A673 (cell line): ENCODE data around the gene LRRC41. TPM values are rescaled to one million over a fixed set of nuclear protein-coding genes. Genes with fewer than 3 reads are reported as not detected.
A peak's percentile ranks its signal among the peaks of the same experiment; 100 is the strongest.

Experiments
- Bru-seq: library from RNA; stranded (reverse); fragments of 400-500 nt; gene quantifications from one replicate; lab custom pipeline; 2021; lab: Mats Ljungman, UMichigan
- BruChase-seq, 2 experiments: library from RNA; stranded (reverse); fragments of 400-500 nt; gene quantifications; one replicate each; lab custom pipeline; 2021; lab: Mats Ljungman, UMichigan
- BruUV-seq: library from RNA; stranded (reverse); fragments of 400-500 nt; replicated peaks from 2 replicates; lab custom pipeline; 2021; lab: Mats Ljungman, UMichigan
- CTCF ChIA-PET: fragments of 300-600 bp; sonication (Branson Sonifier 250); formaldehyde crosslinking; loops from one replicate; lab custom pipeline; 2022; ENCODE audit warnings: antibody characterized with exemption; lab: Charles Lee
- POLR2A ChIA-PET: fragments of 300-600 bp; sonication (Branson Sonifier 250); formaldehyde crosslinking; loops from one replicate; lab custom pipeline; 2022; ENCODE audit warnings: antibody characterized with exemption; ENCODE audit not compliant: low non-redundant PET; lab: Charles Lee
- DNase-seq: peaks from one replicate; pipeline ENCODE4 v3.0.0-alpha.2; 2015; ENCODE audit warnings: low spot score
- H3K27ac ChIP-seq: fragments of 200-600 bp; sonication (generic); 2 replicates; pipeline ENCODE4 v1.5.1; 2016; ENCODE audit warnings: mixed run types, low read depth, mild to moderate bottlenecking, mixed read lengths, antibody characterized with exemption, low read length; ENCODE audit not compliant: poor library complexity, severe bottlenecking
- H3K27me3 ChIP-seq: fragments of 200-600 bp; sonication (generic); replicated peaks from 2 replicates; pipeline ENCODE4 v1.6.1; 2017; ENCODE audit warnings: mixed run types, low read depth, mild to moderate bottlenecking, mixed read lengths, antibody characterized with exemption, low read length; ENCODE audit not compliant: insufficient read depth, poor library complexity
- H3K36me3 ChIP-seq: fragments of 200-600 bp; sonication (generic); 2 replicates; pipeline ENCODE4 v1.6.1; 2016; ENCODE audit warnings: mixed run types, mild to moderate bottlenecking, mixed read lengths, antibody characterized with exemption, low read length; ENCODE audit not compliant: insufficient read depth, poor library complexity, severe bottlenecking
- H3K4me1 ChIP-seq: fragments of 200-600 bp; sonication (generic); 2 replicates; pipeline ENCODE4 v1.6.1; 2017; ENCODE audit warnings: mixed run types, mild to moderate bottlenecking, mixed read lengths, antibody characterized with exemption, low read length; ENCODE audit not compliant: insufficient read depth, poor library complexity, severe bottlenecking
- H3K4me3 ChIP-seq: fragments of 200-600 bp; sonication (generic); 2 replicates; pipeline ENCODE4 v1.5.1; 2016; ENCODE audit warnings: low read depth, mixed run types, mild to moderate bottlenecking, mixed read lengths, low read length; ENCODE audit not compliant: poor library complexity, severe bottlenecking
- H3K9me3 ChIP-seq: fragments of 200-600 bp; sonication (generic); 2 replicates; pipeline ENCODE4 v1.6.1; 2016; ENCODE audit warnings: mixed run types, low read depth, mild to moderate bottlenecking, mixed read lengths, antibody characterized with exemption, low read length; ENCODE audit not compliant: poor library complexity, severe bottlenecking
- CTCF ChIP-seq: fragments of 300-800, 200-600 bp; sonication (generic); conservative IDR thresholded peaks from 2 replicates; pipeline ENCODE4 v1.5.1; 2017; ENCODE audit warnings: low read depth, mild to moderate bottlenecking, antibody characterized with exemption, low read length, moderate library complexity, mixed read lengths
- EZH2 ChIP-seq: fragments of 200-600 bp; sonication (generic); IDR thresholded peaks from 2 replicates; pipeline ENCODE4 v1.6.1; 2017; ENCODE audit warnings: borderline replicate concordance, low read depth, mild to moderate bottlenecking, mixed read lengths, antibody characterized with exemption, low read length; ENCODE audit not compliant: poor library complexity, severe bottlenecking
- intact Hi-C: fragments of 100-400 bp; cut with micrococcal nuclease; formaldehyde crosslinking; loops from one replicate; pipeline ENCODE4 v1.10.0; 2022; ENCODE audit not compliant: unreplicated experiment
- long read RNA-seq: library from polyadenylated mRNA; stranded (forward); transcript quantifications from one replicate; pipeline ENCODE4 v2.0.0, GENCODE V29; 2022
- total RNA-seq: library from RNA; stranded (reverse); gene quantifications from 2 replicates; pipeline ENCODE4 v1.2.3, GENCODE V29; 2021

Gene LRRC41, protein sequence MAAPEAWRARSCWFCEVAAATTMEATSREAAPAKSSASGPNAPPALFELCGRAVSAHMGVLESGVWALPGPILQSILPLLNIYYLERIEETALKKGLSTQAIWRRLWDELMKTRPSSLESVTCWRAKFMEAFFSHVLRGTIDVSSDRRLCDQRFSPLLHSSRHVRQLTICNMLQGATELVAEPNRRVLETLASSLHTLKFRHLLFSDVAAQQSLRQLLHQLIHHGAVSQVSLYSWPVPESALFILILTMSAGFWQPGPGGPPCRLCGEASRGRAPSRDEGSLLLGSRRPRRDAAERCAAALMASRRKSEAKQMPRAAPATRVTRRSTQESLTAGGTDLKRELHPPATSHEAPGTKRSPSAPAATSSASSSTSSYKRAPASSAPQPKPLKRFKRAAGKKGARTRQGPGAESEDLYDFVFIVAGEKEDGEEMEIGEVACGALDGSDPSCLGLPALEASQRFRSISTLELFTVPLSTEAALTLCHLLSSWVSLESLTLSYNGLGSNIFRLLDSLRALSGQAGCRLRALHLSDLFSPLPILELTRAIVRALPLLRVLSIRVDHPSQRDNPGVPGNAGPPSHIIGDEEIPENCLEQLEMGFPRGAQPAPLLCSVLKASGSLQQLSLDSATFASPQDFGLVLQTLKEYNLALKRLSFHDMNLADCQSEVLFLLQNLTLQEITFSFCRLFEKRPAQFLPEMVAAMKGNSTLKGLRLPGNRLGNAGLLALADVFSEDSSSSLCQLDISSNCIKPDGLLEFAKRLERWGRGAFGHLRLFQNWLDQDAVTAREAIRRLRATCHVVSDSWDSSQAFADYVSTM
- total RNA-seq (78.9 and 79.1 TPM in 2 replicates), Bru-seq, nascent RNA (percentile 84 among the genes with signal in this experiment), BruChase-seq, experiment 1, labeled RNA remaining after a 2-hour chase (percentile 84 among the genes with signal in this experiment), BruChase-seq, experiment 2, labeled RNA remaining after a 6-hour chase (percentile 92 among the genes with signal in this experiment)
- long read RNA-seq, full-length matches to known transcripts, result 266 of 329 reads
- long read RNA-seq, partial matches to known transcripts, result 37 of 329 reads
- long read RNA-seq, other reads (novel, unspliced or antisense), result 26 of 329 reads

GRCh38 chr1:46303038-46303871 is at the start of gene LRRC41, which contains the start of gene UQCRH:
Gene LRRC41, minus strand, starts transcription at chr1:46303616. Its CDS starts 294 bp downstream, at chr1:46303322.
Gene UQCRH, plus strand, starts transcription at chr1:46303698. Its CDS starts 69 bp downstream, at chr1:46303767.
- peak within 1 kb of the TSS; percentile 62 for H3K4me3 ChIP-seq
- no peaks in the 10 kb centered on the region for H3K27me3 ChIP-seq
- ChIA-PET CTCF (no interaction called here), POLR2A (no interaction called here)
- peaks cover 25% of the 10 kb centered on the region for H3K4me1 ChIP-seq
- H3K27ac ChIP-seq, result peak within 1 kb of the TSS; percentile 97
- no TSS peak for BruUV-seq
- H3K36me3 ChIP-seq, result peaks cover 12% of the 10 kb centered on the region
- H3K9me3 ChIP-seq, result no peaks in the 10 kb centered on the region
- TF ChIP-seq CTCF (0 out of 2 replicates have a peak, but pooled peaks have one; percentile 24), EZH2 (no peak)
- peak; percentile 96 for DNase-seq
- intact Hi-C loops, result loop anchor here (2.0 kb wide), 1 partner anchor 38 kb away; the partner anchor contains the start of gene NSUN4

- TF ChIP-seq EZH2, result no peak
- TF ChIP-seq CTCF, result no peak
- no peak overlapping the region for H3K4me3 ChIP-seq
- intact Hi-C loops, result no loop called here
- no peaks in the 10 kb centered on the region for H3K27me3 ChIP-seq
- BruUV-seq, result no TSS peak
- no peaks in the 10 kb centered on the region for H3K9me3 ChIP-seq
- CTCF ChIA-PET, result no interaction called here
- H3K36me3 ChIP-seq, result peaks cover 67% of the 10 kb centered on the region
- H3K4me1 ChIP-seq, result no peaks in the 10 kb centered on the region
- POLR2A ChIA-PET, result no interaction called here
- no peak overlapping the region for H3K27ac ChIP-seq
- no peak for DNase-seq
Measured at GRCh38 chr1:46352363-46352762, 48.9 kb upstream of the LRRC41 start.
